ENCODE data around the gene HSPB2.
"Not testable (repeated sequence)": the region's sequence is repeated elsewhere in the genome, so short reads cannot be mapped to it uniquely, and the experiment has no call there.

HSPB2 gene

GRCh38 chr11:111913997-111914396 is 1.5 kb downstream of the HSPB2 start:
- no peak for DNase-seq (ENCODE audit: low read depth in 2 of 2)

- no peak for DNase-seq (ENCODE audit: low read depth in 2 of 2)
Measured at GRCh38 chr11:111916768-111917167, 4.2 kb downstream of the HSPB2 start.

GRCh38 chr11:111917312-111917711 is 4.8 kb downstream of the HSPB2 start:
- no peak for DNase-seq (ENCODE audit: low read depth in 2 of 2)

- DNase-seq (ENCODE audit: low read depth in 2 of 2) = no peak
Measured at GRCh38 chr11:111917788-111918187, 5.3 kb downstream of the HSPB2 start.

GRCh38 chr11:111918390-111919256 is 6.1 kb downstream of the HSPB2 start, which contains the start of gene C11orf52:
Gene C11orf52 (plus strand): TSS chr11:111918913. CDS start chr11:111918973, 60 bp downstream.
- no peak for DNase-seq (ENCODE audit: low read depth in 2 of 2)

- no peak for DNase-seq (ENCODE audit: low read depth in 2 of 2)
Measured at GRCh38 chr11:111920908-111921307, 8.4 kb downstream of the HSPB2 start.

- no peak for DNase-seq (ENCODE audit: low read depth in 2 of 2)
Measured at GRCh38 chr11:111921541-111922230, 9.2 kb downstream of the HSPB2 start.

- DNase-seq (ENCODE audit: low read depth in 2 of 2) = no peak
Measured at GRCh38 chr11:111922803-111923202, 10.3 kb downstream of the HSPB2 start.

- no peak for DNase-seq (ENCODE audit: low read depth in 2 of 2)
Measured at GRCh38 chr11:111923351-111923788, 10.8 kb downstream of the HSPB2 start.

- DNase-seq (ENCODE audit: low read depth in 2 of 2) = no peak
Measured at GRCh38 chr11:111923951-111924350, 11.4 kb downstream of the HSPB2 start.

- DNase-seq (ENCODE audit: low read depth in 2 of 2) = no peak
Measured at GRCh38 chr11:111925953-111926352, 13.4 kb downstream of the HSPB2 start.

GRCh38 chr11:111926505-111927391 is 14.2 kb downstream of the HSPB2 start:
- DNase-seq (ENCODE audit: low read depth in 2 of 2) = peak; percentile 92 to 94

GRCh38 chr11:111930472-111930871 is 17.9 kb downstream of the HSPB2 start:
- no peak for DNase-seq (ENCODE audit: low read depth in 2 of 2)

- DNase-seq (ENCODE audit: low read depth in 2 of 2) = no peak
Measured at GRCh38 chr11:111932611-111932950, 20.0 kb downstream of the HSPB2 start.

- DNase-seq (ENCODE audit: low read depth in 2 of 2) = not testable (repeated sequence)
Measured at GRCh38 chr11:111933176-111933575, 20.6 kb downstream of the HSPB2 start.

GRCh38 chr11:111933872-111934271 is 21.3 kb downstream of the HSPB2 start:
- DNase-seq (ENCODE audit: low read depth in 2 of 2) = no peak

GRCh38 chr11:111934306-111934705 is 21.8 kb downstream of the HSPB2 start:
- no peak for DNase-seq (ENCODE audit: low read depth in 2 of 2)

GRCh38 chr11:111935317-111936039 is 22.9 kb downstream of the HSPB2 start:
- no peak for DNase-seq (ENCODE audit: low read depth in 2 of 2)

- no peak for DNase-seq (ENCODE audit: low read depth in 2 of 2)
Measured at GRCh38 chr11:111936040-111936540, 23.6 kb downstream of the HSPB2 start.

- DNase-seq (ENCODE audit: low read depth in 2 of 2) = no peak
Measured at GRCh38 chr11:111937461-111937769, 24.9 kb downstream of the HSPB2 start.

GRCh38 chr11:111937844-111938243 is 25.3 kb downstream of the HSPB2 start:
- DNase-seq (ENCODE audit: low read depth in 2 of 2) = no peak
